Hematopoietic multipotent progenitor cell treated with erythropoietin and hydrocortisone succinate and interleukin-3 and kit ligand, for 4 days (in vitro differentiated cells): ENCODE measurements around the gene RNU1-2.
"Not testable (repeated sequence)": the region's sequence is repeated elsewhere in the genome, so short reads cannot be mapped to it uniquely, and the experiment has no call there.

Experiments
- DNase-seq: peaks from one replicate; pipeline ENCODE4 v3.0.0-alpha.2; 2015

Gene RNU1-2

GRCh38 chr1:16927256-16927655, 31.5 kb downstream of the RNU1-2 start:
- DNase-seq = no peak

- DNase-seq = no peak
Observed at GRCh38 chr1:16927711-16928485, 32.1 kb downstream of the RNU1-2 start.

- not testable (repeated sequence) for DNase-seq
Observed at GRCh38 chr1:16929146-16930041, 33.6 kb downstream of the RNU1-2 start.

- not testable (repeated sequence) for DNase-seq
Observed at GRCh38 chr1:16931206-16931934, 35.6 kb downstream of the RNU1-2 start.

GRCh38 chr1:16933945-16934344, 38.2 kb downstream of the RNU1-2 start:
- DNase-seq = not testable (repeated sequence)

- not testable (repeated sequence) for DNase-seq
Observed at GRCh38 chr1:16936580-16936979, 40.8 kb downstream of the RNU1-2 start.

GRCh38 chr1:16938351-16939321, 42.9 kb downstream of the RNU1-2 start:
- no peak for DNase-seq

GRCh38 chr1:16939386-16940180, 43.8 kb downstream of the RNU1-2 start:
- DNase-seq = not testable (repeated sequence)

GRCh38 chr1:16944038-16944437, 48.3 kb downstream of the RNU1-2 start:
- DNase-seq = no peak

GRCh38 chr1:16945512-16945911, 49.7 kb downstream of the RNU1-2 start:
- not testable (repeated sequence) for DNase-seq
